ENCODE measurements around the gene CHAF1A. TPM values are rescaled to one million over a fixed set of nuclear protein-coding genes. Genes with fewer than 3 reads are reported as not detected.

CHAF1A gene
- 13.8 and 14.5 TPM in 2 replicates for total RNA-seq

GRCh38 chr19:4402171-4403004 lies at the start of gene CHAF1A:
Gene CHAF1A (plus strand): TSS chr19:4402640. CDS start chr19:4402763, 123 bp downstream.

DNA sequence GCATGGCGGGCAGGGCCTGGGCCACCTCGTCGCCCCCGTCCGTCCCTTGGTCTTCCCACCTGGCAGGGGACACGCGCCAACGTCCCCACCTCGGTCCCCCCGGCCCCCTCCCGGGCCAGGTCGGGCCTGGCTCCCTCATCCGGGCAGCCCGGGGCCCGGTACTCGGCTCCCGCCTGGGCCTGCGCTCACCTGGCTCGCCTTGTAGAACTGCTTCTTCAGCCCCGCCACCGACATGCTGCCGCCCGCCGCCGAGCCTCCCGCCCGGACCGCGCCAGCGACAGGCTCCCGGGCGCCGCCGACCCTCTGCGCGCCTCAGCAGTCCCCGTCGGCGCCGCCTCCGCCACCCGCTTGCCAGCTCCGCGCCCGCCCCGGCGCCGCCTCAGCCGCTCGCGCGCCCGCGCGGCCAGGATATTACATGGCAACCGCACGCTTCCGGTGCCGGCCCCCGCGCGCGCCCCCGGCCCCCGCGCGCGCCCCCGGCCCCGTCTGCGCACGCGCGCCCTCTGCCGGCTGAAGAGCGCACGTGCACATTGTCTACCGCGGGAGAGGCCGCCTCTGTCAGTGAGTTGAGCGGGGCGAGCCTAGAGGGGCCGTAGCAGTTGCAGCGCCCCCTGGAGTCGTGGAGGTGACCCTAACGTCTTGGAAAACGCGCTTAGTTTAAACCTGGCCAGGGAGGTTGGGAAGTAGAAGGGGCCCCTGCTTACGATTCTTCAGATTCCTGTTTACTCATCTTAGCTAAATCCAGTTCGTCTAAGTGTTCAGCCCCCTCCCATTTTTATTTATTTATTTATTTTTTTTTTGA lies 2.1 kb upstream of the CHAF1A start, which contains the start of gene SH3GL1:
Gene SH3GL1 (minus strand): TSS at position 413 of the 802 bp plus-strand sequence. CDS start 179 bp downstream, at position 234.

GRCh38 chr19:4457654-4458395 lies 55.4 kb downstream of the CHAF1A start, which contains the start of gene UBXN6:
Gene UBXN6 (minus strand): TSS chr19:4457794. CDS start chr19:4457697, 97 bp downstream.

DNA sequence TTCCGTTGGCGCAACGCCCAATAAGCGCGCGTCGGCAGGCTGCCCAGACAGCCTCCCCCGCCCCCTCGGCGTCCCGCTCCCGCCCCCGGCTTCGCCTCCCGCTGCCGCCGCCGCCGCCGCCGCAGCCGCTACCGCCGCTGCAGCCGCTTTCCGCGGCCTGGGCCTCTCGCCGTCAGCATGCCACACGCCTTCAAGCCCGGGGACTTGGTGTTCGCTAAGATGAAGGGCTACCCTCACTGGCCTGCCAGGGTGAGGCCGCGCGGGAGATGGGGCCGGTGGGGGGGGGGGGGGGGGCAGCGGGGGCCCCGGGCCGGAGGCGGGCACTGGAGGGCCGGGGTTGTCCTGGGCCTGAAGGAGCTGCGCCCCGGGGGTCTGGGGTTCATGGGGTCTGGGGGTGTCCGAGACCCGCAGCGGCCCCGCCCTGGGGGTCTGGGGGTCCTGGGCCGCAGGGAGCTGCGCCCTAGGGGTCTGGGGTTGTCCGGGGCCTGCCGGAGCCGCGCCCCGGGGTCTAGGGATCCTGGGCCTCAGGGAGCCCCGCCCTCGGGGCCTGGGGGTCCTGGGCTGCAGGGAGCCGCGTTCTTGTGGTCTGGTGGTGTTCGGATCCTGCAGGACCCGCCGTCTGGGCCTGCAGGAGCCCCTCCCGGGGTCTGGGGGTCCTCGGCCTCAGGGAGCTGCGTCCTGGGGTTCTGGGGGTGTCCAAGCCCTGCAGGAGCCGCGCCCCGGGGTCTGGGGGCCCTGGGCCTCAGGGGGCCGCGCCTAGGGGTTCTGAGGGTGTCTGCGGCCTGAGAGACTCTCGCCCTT lies 69.9 kb downstream of the CHAF1A start, which contains the start of gene HDGFL2:
Gene HDGFL2 (plus strand): TSS at position 124 of the 801 bp plus-strand sequence. CDS start 54 bp downstream, at position 178.

Other genes with a start within 250 kb of the CHAF1A start
- gene CREB3L3, start 249.0 kb upstream of the CHAF1A start, total RNA-seq = not detected in 2 replicates
- gene SIRT6, start 220.1 kb upstream of the CHAF1A start, total RNA-seq = 8.7 and 13.6 TPM in 2 replicates
- 0.32 and 0.88 TPM in 2 replicates for gene ANKRD24, start 220.0 kb upstream of the CHAF1A start, total RNA-seq
- gene EBI3, start 173.1 kb upstream of the CHAF1A start, total RNA-seq = 0.16 and 2.6 TPM in 2 replicates
- 14.1 and 16.8 TPM in 2 replicates for gene YJU2, start 155.6 kb upstream of the CHAF1A start, total RNA-seq
- not detected in 2 replicates for gene SHD, start 123.4 kb upstream of the CHAF1A start, total RNA-seq
- gene TMIGD2, start 100.3 kb upstream of the CHAF1A start, total RNA-seq = not detected in 2 replicates
- 6.0 and 11.6 TPM in 2 replicates for gene FSD1, start 98.0 kb upstream of the CHAF1A start, total RNA-seq
- 21.2 and 63.9 TPM in 2 replicates for gene STAP2, start 63.8 kb upstream of the CHAF1A start, total RNA-seq
- gene MPND, start 59.1 kb upstream of the CHAF1A start, total RNA-seq = 7.2 and 8.7 TPM in 2 replicates
- gene SH3GL1, start 2.1 kb upstream of the CHAF1A start, total RNA-seq = 26.7 and 62.7 TPM in 2 replicates
- 70.5 and 81.4 TPM in 2 replicates for gene UBXN6, start 55.2 kb downstream of the CHAF1A start, total RNA-seq
- gene HDGFL2, start 69.7 kb downstream of the CHAF1A start, total RNA-seq = 53.1 and 58.3 TPM in 2 replicates
- 3.3 TPM in 1 of 2 replicates, not detected in the other for gene PLIN4, start 115.8 kb downstream of the CHAF1A start, total RNA-seq
- 0.16 and 4.7 TPM in 2 replicates for gene PLIN5, start 132.6 kb downstream of the CHAF1A start, total RNA-seq
- gene LRG1, start 137.4 kb downstream of the CHAF1A start, total RNA-seq = 0.49 and 1.5 TPM in 2 replicates
- 136 and 191 TPM in 2 replicates for gene SEMA6B, start 157.0 kb downstream of the CHAF1A start, total RNA-seq
- 52.0 and 74.3 TPM in 2 replicates for gene TNFAIP8L1, start 236.9 kb downstream of the CHAF1A start, total RNA-seq